HepG2 (cell line): Measurements from ENCODE around the gene ST3GAL2.

Experiments used
- ELK4 ChIP-seq: sonication (generic); formaldehyde crosslinking; IDR thresholded peaks from 2 replicates; pipeline ENCODE4 v1.9.0; 2021; ENCODE audit warnings: missing genetic modification reagents, borderline replicate concordance
- IKZF1 ChIP-seq: fragments of 450-650 bp; IDR thresholded peaks from 2 replicates; pipeline ENCODE4 v1.7.1; 2016
- MYNN ChIP-seq: sonication (generic); formaldehyde crosslinking; IDR thresholded peaks from 2 replicates; pipeline ENCODE4 v1.4.0; 2020; ENCODE audit warnings: mild to moderate bottlenecking, low read depth, missing genetic modification reagents
- SRF ChIP-seq: IDR thresholded peaks from 2 replicates; pipeline ENCODE4 v1.6.1; 2011; ENCODE audit warnings: mild to moderate bottlenecking, low read depth, low read length, moderate library complexity
- ZNF232 ChIP-seq: sonication (generic); formaldehyde crosslinking; IDR thresholded peaks from 2 replicates; pipeline ENCODE4 v1.4.0; 2020; ENCODE audit warnings: missing genetic modification reagents, borderline replicate concordance
- TF ChIP-seq, protein P1 (sequence below): sonication (generic); formaldehyde crosslinking; conservative IDR thresholded peaks from 2 replicates; pipeline ENCODE4 v1.5.0; 2020; ENCODE audit warnings: missing genetic modification reagents
- TF ChIP-seq, protein P2 (sequence below): sonication (generic); formaldehyde crosslinking; IDR thresholded peaks from 2 replicates; pipeline ENCODE4 v1.5.0; 2020; ENCODE audit warnings: mild to moderate bottlenecking, missing genetic modification reagents, moderate library complexity
- TF ChIP-seq, protein P3 (sequence below): sonication (generic); formaldehyde crosslinking; IDR thresholded peaks from 2 replicates; pipeline ENCODE4 v1.4.0; 2020; ENCODE audit warnings: missing genetic modification reagents

- no peak for TF ChIP-seq ZNF232 (CRISPR knock-in tag)
- TF ChIP-seq, protein P1, sequence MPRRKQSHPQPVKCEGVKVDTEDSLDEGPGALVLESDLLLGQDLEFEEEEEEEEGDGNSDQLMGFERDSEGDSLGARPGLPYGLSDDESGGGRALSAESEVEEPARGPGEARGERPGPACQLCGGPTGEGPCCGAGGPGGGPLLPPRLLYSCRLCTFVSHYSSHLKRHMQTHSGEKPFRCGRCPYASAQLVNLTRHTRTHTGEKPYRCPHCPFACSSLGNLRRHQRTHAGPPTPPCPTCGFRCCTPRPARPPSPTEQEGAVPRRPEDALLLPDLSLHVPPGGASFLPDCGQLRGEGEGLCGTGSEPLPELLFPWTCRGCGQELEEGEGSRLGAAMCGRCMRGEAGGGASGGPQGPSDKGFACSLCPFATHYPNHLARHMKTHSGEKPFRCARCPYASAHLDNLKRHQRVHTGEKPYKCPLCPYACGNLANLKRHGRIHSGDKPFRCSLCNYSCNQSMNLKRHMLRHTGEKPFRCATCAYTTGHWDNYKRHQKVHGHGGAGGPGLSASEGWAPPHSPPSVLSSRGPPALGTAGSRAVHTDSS (CRISPR knock-in tag): no peak
- no peak for TF ChIP-seq SRF
- TF ChIP-seq, protein P2, sequence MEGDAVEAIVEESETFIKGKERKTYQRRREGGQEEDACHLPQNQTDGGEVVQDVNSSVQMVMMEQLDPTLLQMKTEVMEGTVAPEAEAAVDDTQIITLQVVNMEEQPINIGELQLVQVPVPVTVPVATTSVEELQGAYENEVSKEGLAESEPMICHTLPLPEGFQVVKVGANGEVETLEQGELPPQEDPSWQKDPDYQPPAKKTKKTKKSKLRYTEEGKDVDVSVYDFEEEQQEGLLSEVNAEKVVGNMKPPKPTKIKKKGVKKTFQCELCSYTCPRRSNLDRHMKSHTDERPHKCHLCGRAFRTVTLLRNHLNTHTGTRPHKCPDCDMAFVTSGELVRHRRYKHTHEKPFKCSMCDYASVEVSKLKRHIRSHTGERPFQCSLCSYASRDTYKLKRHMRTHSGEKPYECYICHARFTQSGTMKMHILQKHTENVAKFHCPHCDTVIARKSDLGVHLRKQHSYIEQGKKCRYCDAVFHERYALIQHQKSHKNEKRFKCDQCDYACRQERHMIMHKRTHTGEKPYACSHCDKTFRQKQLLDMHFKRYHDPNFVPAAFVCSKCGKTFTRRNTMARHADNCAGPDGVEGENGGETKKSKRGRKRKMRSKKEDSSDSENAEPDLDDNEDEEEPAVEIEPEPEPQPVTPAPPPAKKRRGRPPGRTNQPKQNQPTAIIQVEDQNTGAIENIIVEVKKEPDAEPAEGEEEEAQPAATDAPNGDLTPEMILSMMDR (CRISPR knock-in tag): no peak
- TF ChIP-seq IKZF1: no peak
- no peak for TF ChIP-seq ELK4
- TF ChIP-seq, protein P3, sequence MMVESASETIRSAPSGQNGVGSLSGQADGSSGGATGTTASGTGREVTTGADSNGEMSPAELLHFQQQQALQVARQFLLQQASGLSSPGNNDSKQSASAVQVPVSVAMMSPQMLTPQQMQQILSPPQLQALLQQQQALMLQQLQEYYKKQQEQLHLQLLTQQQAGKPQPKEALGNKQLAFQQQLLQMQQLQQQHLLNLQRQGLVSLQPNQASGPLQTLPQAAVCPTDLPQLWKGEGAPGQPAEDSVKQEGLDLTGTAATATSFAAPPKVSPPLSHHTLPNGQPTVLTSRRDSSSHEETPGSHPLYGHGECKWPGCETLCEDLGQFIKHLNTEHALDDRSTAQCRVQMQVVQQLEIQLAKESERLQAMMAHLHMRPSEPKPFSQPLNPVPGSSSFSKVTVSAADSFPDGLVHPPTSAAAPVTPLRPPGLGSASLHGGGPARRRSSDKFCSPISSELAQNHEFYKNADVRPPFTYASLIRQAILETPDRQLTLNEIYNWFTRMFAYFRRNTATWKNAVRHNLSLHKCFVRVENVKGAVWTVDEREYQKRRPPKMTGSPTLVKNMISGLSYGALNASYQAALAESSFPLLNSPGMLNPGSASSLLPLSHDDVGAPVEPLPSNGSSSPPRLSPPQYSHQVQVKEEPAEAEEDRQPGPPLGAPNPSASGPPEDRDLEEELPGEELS: no peak
- no peak for TF ChIP-seq MYNN (CRISPR knock-in tag)
Measured at GRCh38 chr16:70429888-70430666, 8.8 kb downstream of the ST3GAL2 start.
